Measurements from ENCODE around the gene BUD13.

The BUD13 gene

DNA sequence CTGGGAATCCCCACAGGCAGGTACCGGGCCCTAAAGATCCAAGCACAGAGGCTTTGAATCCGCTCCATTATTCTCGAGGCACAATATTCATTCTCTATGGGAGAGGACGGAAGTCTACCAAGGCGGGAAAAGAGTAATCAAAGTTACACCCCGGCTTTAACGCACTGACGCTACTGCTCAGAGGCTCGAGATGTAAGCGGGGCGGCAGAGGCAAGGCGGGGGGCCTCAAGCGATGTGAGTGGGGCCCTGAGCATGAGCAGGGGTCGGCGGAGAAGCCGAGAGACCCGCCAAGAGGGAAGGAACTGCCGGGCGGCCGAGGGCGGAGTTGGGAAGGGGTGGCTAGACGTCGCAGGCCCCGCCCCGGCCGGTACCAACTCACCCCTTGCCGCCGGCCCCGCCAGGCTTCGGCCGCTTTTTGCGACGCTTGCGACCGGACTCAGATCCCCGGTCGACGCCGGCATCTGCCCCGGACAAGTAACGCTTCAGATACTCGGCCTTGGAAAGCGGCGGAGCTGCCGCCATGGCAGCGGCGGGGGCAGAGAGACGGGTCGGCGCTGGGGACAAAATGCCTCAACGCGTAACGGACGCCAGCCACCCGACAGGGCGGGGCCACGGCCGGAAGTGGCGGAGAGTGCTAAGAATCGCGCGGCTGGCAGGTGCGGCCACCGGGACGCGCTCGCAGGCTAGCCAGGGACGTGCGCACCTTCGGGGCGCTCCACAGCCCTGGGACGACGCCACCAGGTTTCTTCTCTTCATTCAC lies at the start of gene BUD13:
BUD13 (minus strand) TSS at position 545 of the 760 bp plus-strand sequence; CDS start at position 522, 23 bp downstream.
- in situ Hi-C loops (cut with HindIII; ENCODE audit: low sequenced_read_pairs), result no loop called here
- TF ChIP-seq CTCF (IDR thresholded peaks at IDR 0.05; ENCODE audit: low read depth, low read length, missing control alignments), result no peak
- peak within 1 kb of the TSS; percentile 90 for H3K4me3 ChIP-seq (ENCODE audit: low read depth, low read length)
- DNase-seq (ENCODE audit: low read depth), result peak; percentile 33

DNA sequence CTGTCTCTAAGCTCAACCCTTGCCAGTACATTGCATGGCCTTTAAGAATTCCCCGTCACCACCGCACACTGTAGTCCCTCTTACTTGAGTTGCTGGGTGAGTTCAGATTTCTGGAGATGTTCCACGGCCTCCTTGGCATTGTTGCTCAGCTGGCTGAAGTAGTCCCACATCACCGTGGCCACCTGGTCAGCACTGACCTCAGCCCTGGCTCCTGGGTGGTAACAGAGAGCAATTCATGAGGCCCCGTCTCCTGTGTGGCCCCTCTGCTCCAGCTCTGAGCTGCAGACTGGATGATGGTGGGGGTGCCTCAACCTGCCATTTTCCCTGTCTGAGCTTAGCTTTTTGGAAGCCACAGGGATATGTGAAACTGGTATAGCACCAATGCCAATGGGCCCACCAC lies 49.8 kb upstream of the BUD13 start:
- in situ Hi-C loops (cut with HindIII; ENCODE audit: low sequenced_read_pairs), result no loop called here
- H3K4me3 ChIP-seq (ENCODE audit: low read depth, low read length), result no peak overlapping the region
- DNase-seq (ENCODE audit: low read depth), result no peak
- TF ChIP-seq CTCF (IDR thresholded peaks at IDR 0.05; ENCODE audit: low read depth, low read length, missing control alignments), result no peak

- in situ Hi-C loops (cut with HindIII; ENCODE audit: low sequenced_read_pairs), result no loop called here
- no peak for TF ChIP-seq CTCF (IDR thresholded peaks at IDR 0.05; ENCODE audit: low read depth, low read length, missing control alignments)
- no peak overlapping the region for H3K4me3 ChIP-seq (ENCODE audit: low read depth, low read length)
- DNase-seq (ENCODE audit: low read depth), result no peak
These were observed 48.5 kb upstream of the BUD13 start for GRCh38 chr11:116821050-116821918.

- no peak for TF ChIP-seq CTCF (IDR thresholded peaks at IDR 0.05; ENCODE audit: low read depth, low read length, missing control alignments)
- H3K4me3 ChIP-seq (ENCODE audit: low read depth, low read length), result no peak overlapping the region
- in situ Hi-C loops (cut with HindIII; ENCODE audit: low sequenced_read_pairs), result no loop called here
- DNase-seq (ENCODE audit: low read depth), result no peak
These were observed 46.3 kb upstream of the BUD13 start for GRCh38 chr11:116819049-116819448.

GRCh38 chr11:116814502-116814901 lies 41.7 kb upstream of the BUD13 start:
- H3K4me3 ChIP-seq (ENCODE audit: low read depth, low read length), result no peak overlapping the region
- DNase-seq (ENCODE audit: low read depth), result no peak
- no peak for TF ChIP-seq CTCF (IDR thresholded peaks at IDR 0.05; ENCODE audit: low read depth, low read length, missing control alignments)
- in situ Hi-C loops (cut with HindIII; ENCODE audit: low sequenced_read_pairs), result no loop called here

- no peak for TF ChIP-seq CTCF (IDR thresholded peaks at IDR 0.05; ENCODE audit: low read depth, low read length, missing control alignments)
- no peak overlapping the region for H3K4me3 ChIP-seq (ENCODE audit: low read depth, low read length)
- in situ Hi-C loops (cut with HindIII; ENCODE audit: low sequenced_read_pairs), result no loop called here
- DNase-seq (ENCODE audit: low read depth), result no peak
These were observed 41.1 kb upstream of the BUD13 start for GRCh38 chr11:116813781-116814471.

Measured in astrocyte of the cerebellum (primary cell).